ENCODE data around the gene HDGFL2.
A peak's percentile ranks its signal among the peaks of the same experiment; 100 is the strongest.

The HDGFL2 gene

DNA sequence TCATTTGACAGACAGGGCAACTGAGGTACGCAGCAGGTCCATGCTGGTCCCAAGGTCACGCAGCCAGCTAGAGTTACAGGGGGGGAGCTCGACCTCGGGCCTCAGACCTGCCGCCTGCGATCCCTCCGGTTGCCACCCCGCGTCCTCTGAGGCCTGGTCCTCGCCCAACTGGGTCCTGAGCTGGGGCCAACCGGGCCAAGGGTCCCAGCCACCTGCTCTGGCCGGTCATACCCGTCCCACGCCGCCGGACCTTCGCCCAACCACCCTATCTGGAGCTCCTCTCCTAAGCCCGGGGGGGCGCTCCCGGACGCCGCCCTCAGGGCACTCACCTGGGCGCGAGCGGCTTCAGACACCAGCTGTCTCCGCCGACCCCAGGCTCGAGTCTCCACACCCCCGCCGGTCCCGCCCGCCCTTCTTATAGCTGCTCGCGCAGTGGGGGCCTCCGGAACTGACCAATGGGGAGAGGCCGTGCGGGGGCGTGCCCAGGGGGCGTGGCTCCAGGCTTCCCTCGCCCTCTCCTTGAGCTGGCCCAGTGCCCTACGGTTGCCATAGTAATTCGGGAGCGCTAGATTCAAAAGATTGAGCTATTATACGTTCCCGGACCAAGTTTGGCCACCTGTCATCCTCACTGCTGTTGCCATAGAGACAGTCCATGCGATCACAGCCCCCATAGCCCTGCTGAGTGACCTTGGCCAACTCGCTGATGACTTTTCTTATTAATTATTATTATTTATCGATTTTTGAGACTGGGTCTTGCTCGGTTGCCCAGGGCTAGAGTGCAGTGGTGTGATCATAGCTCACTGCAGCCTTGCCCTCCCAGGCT is 63.0 kb downstream of the HDGFL2 start, which contains the start of gene PLIN5:
Gene PLIN5 (minus strand): TSS at position 389 of the 823 bp plus-strand sequence. CDS start 1,150 bp downstream, outside the sequence.
- H3K4me3 ChIP-seq = no peak within 1 kb of the TSS
- intact Hi-C loops (cut with DNase I; ENCODE audit: low total_unique reads) = no loop called here
- TF ChIP-seq, protein P1, sequence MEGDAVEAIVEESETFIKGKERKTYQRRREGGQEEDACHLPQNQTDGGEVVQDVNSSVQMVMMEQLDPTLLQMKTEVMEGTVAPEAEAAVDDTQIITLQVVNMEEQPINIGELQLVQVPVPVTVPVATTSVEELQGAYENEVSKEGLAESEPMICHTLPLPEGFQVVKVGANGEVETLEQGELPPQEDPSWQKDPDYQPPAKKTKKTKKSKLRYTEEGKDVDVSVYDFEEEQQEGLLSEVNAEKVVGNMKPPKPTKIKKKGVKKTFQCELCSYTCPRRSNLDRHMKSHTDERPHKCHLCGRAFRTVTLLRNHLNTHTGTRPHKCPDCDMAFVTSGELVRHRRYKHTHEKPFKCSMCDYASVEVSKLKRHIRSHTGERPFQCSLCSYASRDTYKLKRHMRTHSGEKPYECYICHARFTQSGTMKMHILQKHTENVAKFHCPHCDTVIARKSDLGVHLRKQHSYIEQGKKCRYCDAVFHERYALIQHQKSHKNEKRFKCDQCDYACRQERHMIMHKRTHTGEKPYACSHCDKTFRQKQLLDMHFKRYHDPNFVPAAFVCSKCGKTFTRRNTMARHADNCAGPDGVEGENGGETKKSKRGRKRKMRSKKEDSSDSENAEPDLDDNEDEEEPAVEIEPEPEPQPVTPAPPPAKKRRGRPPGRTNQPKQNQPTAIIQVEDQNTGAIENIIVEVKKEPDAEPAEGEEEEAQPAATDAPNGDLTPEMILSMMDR (IDR thresholded peaks at IDR 0.05) = no peak
- H3K36me3 ChIP-seq = no peaks in the 10 kb centered on the region
- no peak within 1 kb of the TSS for H3K27ac ChIP-seq
- peak in 1 of 2 donors; percentile 32 for DNase-seq
- no peaks in the 10 kb centered on the region for H3K9me3 ChIP-seq
- peaks cover 0 to 75% of the 10 kb centered on the region in 2 donors for H3K27me3 ChIP-seq
- peaks cover 0 to 10% (median 6%) of the 10 kb centered on the region in 4 donors for H3K4me1 ChIP-seq

DNA sequence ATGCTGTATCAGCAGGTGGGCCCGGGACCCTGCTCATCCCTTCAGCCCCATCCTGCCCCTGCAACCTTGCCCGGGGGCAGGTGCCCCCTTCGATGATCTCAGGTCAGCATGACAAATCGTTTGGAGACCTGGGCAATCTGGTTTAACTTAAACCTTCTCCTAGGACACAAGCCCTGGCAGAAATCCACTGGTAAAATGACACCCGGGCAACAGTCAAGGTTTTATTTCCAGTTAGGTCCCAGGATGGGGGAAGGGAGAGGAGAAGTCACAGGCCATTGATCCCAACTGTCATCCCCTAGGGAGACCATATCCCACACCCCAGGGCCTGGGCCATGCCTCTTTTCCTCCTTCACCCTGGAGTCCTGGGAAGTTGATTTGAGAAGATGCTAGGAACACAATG is 64.7 kb downstream of the HDGFL2 start:
- no peak for DNase-seq
- intact Hi-C loops (cut with DNase I; ENCODE audit: low total_unique reads) = no loop called here
- Histone ChIP-seq H3K9me3 (peaks cover 0 to 10% (median 0%) of the 10 kb centered on the region in 3 donors), H3K4me1 (peaks cover 0 to 10% (median 6%) of the 10 kb centered on the region in 4 donors), H3K36me3 (no peaks in the 10 kb centered on the region), H3K4me3 (no peak overlapping the region), H3K27me3 (peaks cover 0 to 82% of the 10 kb centered on the region in 2 donors), H3K27ac (no peak overlapping the region)
- TF ChIP-seq, protein P1 (IDR thresholded peaks at IDR 0.05) = no peak

DNA sequence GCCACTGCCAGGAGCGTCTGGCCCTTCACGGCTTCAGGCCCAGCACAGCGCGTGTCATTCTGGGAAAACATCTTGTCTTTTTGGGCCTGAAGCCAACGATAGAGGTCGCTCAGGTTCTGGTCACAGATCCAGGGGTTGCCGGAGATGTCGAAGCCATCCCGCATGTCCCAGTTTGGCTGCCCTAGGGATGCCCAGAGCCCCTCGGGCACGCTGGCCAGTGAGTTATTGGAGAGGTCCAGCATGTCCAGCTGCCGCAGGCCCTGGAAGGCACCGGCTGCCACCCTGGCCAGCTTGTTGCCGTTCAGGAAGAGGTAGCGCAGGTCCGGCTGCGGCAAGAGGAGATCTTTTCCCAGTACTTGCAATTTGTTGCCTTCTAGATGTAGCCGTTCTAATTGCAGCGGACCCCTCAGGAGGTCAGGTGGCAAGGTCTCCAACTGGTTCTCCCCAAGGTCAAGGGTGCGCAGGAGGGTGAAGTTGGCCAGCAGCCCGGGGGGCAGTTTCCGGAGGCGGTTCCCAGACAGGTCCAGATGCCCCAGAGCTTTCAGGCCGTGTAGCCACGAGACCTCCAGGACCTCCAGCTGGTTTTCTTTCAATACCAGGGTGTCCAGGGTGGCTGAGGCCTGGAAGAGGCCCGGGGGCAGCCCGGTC is 66.0 kb downstream of the HDGFL2 start:
- Histone ChIP-seq H3K27ac (no peak overlapping the region), H3K4me3 (no peak overlapping the region), H3K27me3 (peaks cover 0 to 88% of the 10 kb centered on the region in 2 donors), H3K9me3 (peaks cover 0 to 10% (median 0%) of the 10 kb centered on the region in 3 donors), H3K36me3 (no peaks in the 10 kb centered on the region), H3K4me1 (peaks cover 0 to 10% (median 6%) of the 10 kb centered on the region in 4 donors)
- DNase-seq = no peak
- TF ChIP-seq, protein P1 (IDR thresholded peaks at IDR 0.05) = no peak
- intact Hi-C loops (cut with DNase I; ENCODE audit: low total_unique reads) = no loop called here

DNA sequence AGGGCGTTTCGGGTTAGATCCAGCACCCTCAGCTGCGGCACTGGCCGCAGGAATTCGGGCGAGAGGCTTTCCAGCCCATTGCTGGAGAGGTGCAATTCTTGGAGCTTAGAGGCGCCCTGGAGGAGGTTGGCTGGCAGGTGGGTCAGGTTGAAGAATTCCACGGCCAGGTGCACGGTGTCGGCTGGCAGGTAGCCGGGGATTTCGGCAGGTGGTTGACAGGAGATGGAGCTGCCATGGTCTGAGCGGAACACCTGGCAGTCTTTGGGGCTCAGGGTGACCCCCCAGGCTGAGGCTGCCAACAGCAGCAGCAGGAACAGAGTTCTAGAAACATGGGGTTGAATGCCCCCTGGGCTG is 66.5 kb downstream of the HDGFL2 start:
- Histone ChIP-seq H3K27ac (no peak overlapping the region), H3K36me3 (no peaks in the 10 kb centered on the region), H3K4me3 (no peak overlapping the region), H3K4me1 (peaks cover 0 to 10% (median 6%) of the 10 kb centered on the region in 4 donors), H3K27me3 (peaks cover 0 to 89% of the 10 kb centered on the region in 2 donors), H3K9me3 (peaks cover 0 to 10% (median 0%) of the 10 kb centered on the region in 3 donors)
- TF ChIP-seq, protein P1 (IDR thresholded peaks at IDR 0.05) = no peak
- no peak for DNase-seq
- intact Hi-C loops (cut with DNase I; ENCODE audit: low total_unique reads) = no loop called here

DNA sequence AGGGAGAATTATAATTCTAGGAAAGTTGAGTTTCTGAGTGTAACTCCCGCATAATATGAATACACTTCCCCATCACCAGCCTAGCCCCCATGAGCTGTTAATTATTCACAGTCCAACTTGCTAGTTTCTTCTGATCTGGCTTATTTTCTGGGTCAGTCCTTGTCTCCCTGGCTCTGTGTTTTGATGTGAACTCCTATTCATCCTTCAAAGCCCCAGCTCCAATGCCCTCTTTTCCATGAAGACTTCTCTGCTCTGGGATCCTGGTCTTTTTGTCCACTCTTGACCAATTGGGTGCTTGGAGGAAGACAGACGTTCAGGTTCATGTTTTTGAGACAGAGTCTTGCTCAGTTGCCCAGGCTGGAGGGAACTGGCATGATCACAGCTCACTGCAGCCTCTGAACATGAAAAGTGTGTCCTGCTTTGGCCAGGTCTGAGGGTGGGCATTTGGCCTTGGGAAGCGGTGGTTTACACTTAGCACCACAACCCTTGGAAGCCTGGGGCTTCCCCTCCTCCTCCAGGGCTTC is 67.1 kb downstream of the HDGFL2 start:
- Histone ChIP-seq H3K4me1 (peaks cover 0 to 10% (median 6%) of the 10 kb centered on the region in 4 donors), H3K4me3 (no peak overlapping the region), H3K27ac (no peak overlapping the region), H3K9me3 (peaks cover 0 to 10% (median 0%) of the 10 kb centered on the region in 3 donors), H3K27me3 (peaks cover 0 to 83% of the 10 kb centered on the region in 2 donors), H3K36me3 (no peaks in the 10 kb centered on the region)
- TF ChIP-seq, protein P1 (IDR thresholded peaks at IDR 0.05) = no peak
- intact Hi-C loops (cut with DNase I; ENCODE audit: low total_unique reads) = no loop called here
- DNase-seq = no peak

Measured in tibial artery (tissue), 4 donors.